ENCODE measurements around the gene SBK2. TPM values are rescaled to one million over a fixed set of nuclear protein-coding genes. Genes with fewer than 3 reads are reported as not detected.

SBK2 gene
- total and polyA plus RNA-seq, 2 experiments from 2014 or later, result 1.1 to 2.0 TPM

- Histone ChIP-seq H2AFZ (no peak overlapping the region), H3F3A (replicated peaks; ENCODE audit: low read depth) (peaks cover 4% of the 10 kb centered on the region), H3K4me1 (ENCODE audit: insufficient read depth) (peaks cover 14% of the 10 kb centered on the region; the same call in 1 of the 2 replicates), H4K20me1 (replicated peaks; ENCODE audit: insufficient read depth) (no peaks in the 10 kb centered on the region), H3K27me3 (ENCODE audit: insufficient read depth) (no peaks in the 10 kb centered on the region), H3K9me2 (ENCODE audit: insufficient read depth) (no peaks in the 10 kb centered on the region), H3K36me3 (ENCODE audit: insufficient read depth) (no peaks in the 10 kb centered on the region), H3K79me2 (replicated peaks; ENCODE audit: insufficient read depth) (no peaks in the 10 kb centered on the region), H3K4me3 (no peak overlapping the region), H3K4me2 (no peak overlapping the region), H3K27ac (ENCODE audit: low read depth) (no peak overlapping the region)
- H3K36me3 Mint-ChIP-seq (ENCODE audit: low read depth), result no peaks in the 10 kb centered on the region
- no peaks in the 10 kb centered on the region; the same call in 1 of the 3 replicates for H3K9me3 Mint-ChIP-seq
- H3K27me3 Mint-ChIP-seq (ENCODE audit: insufficient read depth, low read depth, poor library complexity), result peaks cover 7% of the 10 kb centered on the region
- H3K4me1 Mint-ChIP-seq, result peaks cover 25% of the 10 kb centered on the region
- H3K4me3 Mint-ChIP-seq, result no peak overlapping the region
- H3K27ac Mint-ChIP-seq, result no peak overlapping the region
- TF ChIP-seq REST (IDR thresholded peaks at IDR 0.05; ENCODE audit: unreplicated experiment), result no peak
- TF ChIP-seq EZH2 (IDR thresholded peaks at IDR 0.05; ENCODE audit: low read depth, unreplicated experiment), result no peak
- TF ChIP-seq CREB1 (CRISPR knock-in tag; IDR thresholded peaks at IDR 0.05; ENCODE audit: low read depth), result no peak
- no peak for TF ChIP-seq STAT1 (IDR thresholded peaks at IDR 0.05; ENCODE audit: unreplicated experiment)
- no peak for TF ChIP-seq ZNF114 (CRISPR knock-in tag; IDR thresholded peaks at IDR 0.05)
- TF ChIP-seq EZH2phosphoT487 (IDR thresholded peaks at IDR 0.05; ENCODE audit: unreplicated experiment), result no peak
- no peak for TF ChIP-seq NANOG (IDR thresholded peaks at IDR 0.05; ENCODE audit: borderline replicate concordance)
- no peak for TF ChIP-seq ZNF331 (CRISPR knock-in tag; IDR thresholded peaks at IDR 0.05; ENCODE audit: low read depth)
- TF ChIP-seq ETS1 (IDR thresholded peaks at IDR 0.05), result no peak
- TF ChIP-seq CTCF (conservative IDR thresholded peaks at IDR 0.05; ENCODE audit: low read depth in 2 of 2), result no peak
- TF ChIP-seq, protein P1, sequence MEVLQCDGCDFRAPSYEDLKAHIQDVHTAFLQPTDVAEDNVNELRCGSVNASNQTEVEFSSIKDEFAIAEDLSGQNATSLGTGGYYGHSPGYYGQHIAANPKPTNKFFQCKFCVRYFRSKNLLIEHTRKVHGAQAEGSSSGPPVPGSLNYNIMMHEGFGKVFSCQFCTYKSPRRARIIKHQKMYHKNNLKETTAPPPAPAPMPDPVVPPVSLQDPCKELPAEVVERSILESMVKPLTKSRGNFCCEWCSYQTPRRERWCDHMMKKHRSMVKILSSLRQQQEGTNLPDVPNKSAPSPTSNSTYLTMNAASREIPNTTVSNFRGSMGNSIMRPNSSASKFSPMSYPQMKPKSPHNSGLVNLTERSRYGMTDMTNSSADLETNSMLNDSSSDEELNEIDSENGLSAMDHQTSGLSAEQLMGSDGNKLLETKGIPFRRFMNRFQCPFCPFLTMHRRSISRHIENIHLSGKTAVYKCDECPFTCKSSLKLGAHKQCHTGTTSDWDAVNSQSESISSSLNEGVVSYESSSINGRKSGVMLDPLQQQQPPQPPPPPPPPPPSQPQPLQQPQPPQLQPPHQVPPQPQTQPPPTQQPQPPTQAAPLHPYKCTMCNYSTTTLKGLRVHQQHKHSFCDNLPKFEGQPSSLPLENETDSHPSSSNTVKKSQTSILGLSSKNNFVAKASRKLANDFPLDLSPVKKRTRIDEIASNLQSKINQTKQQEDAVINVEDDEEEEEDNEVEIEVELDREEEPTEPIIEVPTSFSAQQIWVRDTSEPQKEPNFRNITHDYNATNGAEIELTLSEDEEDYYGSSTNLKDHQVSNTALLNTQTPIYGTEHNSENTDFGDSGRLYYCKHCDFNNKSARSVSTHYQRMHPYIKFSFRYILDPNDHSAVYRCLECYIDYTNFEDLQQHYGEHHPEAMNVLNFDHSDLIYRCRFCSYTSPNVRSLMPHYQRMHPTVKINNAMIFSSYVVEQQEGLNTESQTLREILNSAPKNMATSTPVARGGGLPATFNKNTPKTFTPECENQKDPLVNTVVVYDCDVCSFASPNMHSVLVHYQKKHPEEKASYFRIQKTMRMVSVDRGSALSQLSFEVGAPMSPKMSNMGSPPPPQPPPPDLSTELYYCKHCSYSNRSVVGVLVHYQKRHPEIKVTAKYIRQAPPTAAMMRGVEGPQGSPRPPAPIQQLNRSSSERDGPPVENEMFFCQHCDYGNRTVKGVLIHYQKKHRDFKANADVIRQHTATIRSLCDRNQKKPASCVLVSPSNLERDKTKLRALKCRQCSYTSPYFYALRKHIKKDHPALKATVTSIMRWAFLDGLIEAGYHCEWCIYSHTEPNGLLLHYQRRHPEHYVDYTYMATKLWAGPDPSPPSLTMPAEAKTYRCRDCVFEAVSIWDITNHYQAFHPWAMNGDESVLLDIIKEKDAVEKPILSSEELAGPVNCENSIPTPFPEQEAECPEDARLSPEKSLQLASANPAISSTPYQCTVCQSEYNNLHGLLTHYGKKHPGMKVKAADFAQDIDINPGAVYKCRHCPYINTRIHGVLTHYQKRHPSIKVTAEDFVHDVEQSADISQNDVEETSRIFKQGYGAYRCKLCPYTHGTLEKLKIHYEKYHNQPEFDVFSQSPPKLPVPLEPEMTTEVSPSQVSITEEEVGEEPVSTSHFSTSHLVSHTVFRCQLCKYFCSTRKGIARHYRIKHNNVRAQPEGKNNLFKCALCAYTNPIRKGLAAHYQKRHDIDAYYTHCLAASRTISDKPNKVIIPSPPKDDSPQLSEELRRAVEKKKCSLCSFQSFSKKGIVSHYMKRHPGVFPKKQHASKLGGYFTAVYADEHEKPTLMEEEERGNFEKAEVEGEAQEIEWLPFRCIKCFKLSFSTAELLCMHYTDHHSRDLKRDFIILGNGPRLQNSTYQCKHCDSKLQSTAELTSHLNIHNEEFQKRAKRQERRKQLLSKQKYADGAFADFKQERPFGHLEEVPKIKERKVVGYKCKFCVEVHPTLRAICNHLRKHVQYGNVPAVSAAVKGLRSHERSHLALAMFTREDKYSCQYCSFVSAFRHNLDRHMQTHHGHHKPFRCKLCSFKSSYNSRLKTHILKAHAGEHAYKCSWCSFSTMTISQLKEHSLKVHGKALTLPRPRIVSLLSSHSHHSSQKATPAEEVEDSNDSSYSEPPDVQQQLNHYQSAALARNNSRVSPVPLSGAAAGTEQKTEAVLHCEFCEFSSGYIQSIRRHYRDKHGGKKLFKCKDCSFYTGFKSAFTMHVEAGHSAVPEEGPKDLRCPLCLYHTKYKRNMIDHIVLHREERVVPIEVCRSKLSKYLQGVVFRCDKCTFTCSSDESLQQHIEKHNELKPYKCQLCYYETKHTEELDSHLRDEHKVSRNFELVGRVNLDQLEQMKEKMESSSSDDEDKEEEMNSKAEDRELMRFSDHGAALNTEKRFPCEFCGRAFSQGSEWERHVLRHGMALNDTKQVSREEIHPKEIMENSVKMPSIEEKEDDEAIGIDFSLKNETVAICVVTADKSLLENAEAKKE (CRISPR knock-in tag; IDR thresholded peaks at IDR 0.05), result no peak
- no peak for TF ChIP-seq JUNB (IDR thresholded peaks at IDR 0.05; ENCODE audit: unreplicated experiment)
- TF ChIP-seq POLR2AphosphoS5 (IDR thresholded peaks at IDR 0.05; ENCODE audit: low read depth), result no peak
- no peak for ATAC-seq
- no peak for DNase-seq (ENCODE audit: low spot score)
These were observed 44.5 kb downstream of the SBK2 start for GRCh38 chr19:55492362-55492944.
